HepG2 (cell line): ENCODE data around the gene ANKRD42.

Experiments
- ATF3 ChIP-seq: sonication (generic); formaldehyde crosslinking; IDR thresholded peaks from 2 replicates; pipeline ENCODE4 v1.4.0; 2020; ENCODE audit warnings: missing genetic modification reagents
- MTA1 ChIP-seq: sonication (generic); formaldehyde crosslinking; IDR thresholded peaks from 2 replicates; pipeline ENCODE4 v1.4.0; 2020; ENCODE audit warnings: missing genetic modification reagents, mild to moderate bottlenecking, borderline replicate concordance
- NFE2L2 ChIP-seq: fragments of 150-350 bp; IDR thresholded peaks from 2 replicates; pipeline ENCODE4 v1.6.1; 2014; ENCODE audit warnings: low read length
- NFYB ChIP-seq: sonication (generic); formaldehyde crosslinking; IDR thresholded peaks from 2 replicates; pipeline ENCODE4 v1.4.0; 2020; ENCODE audit warnings: missing genetic modification reagents
- POLR2A ChIP-seq, 2 experiments: IDR thresholded peaks; 2 replicates each; pipeline ENCODE4 v1.6.1; 2011; ENCODE audit warnings: low read depth in 2 of 2, low read length in 2 of 2, mild to moderate bottlenecking in 1 of 2, moderate library complexity in 1 of 2; ENCODE audit not compliant: insufficient read depth in 1 of 2
- SALL2 ChIP-seq: sonication (generic); formaldehyde crosslinking; IDR thresholded peaks from 2 replicates; pipeline ENCODE4 v1.8.1; 2023; ENCODE audit warnings: mild to moderate bottlenecking, missing genetic modification reagents, inconsistent platforms
- SMAD1 ChIP-seq: sonication (generic); formaldehyde crosslinking; IDR thresholded peaks from 2 replicates; pipeline ENCODE4 v1.4.0; 2020; ENCODE audit warnings: missing genetic modification reagents, low read depth, mild to moderate bottlenecking, borderline replicate concordance
- TARDBP ChIP-seq: sonication (generic); formaldehyde crosslinking; IDR thresholded peaks from 2 replicates; pipeline ENCODE4 v1.8.0; 2022; ENCODE audit warnings: mild to moderate bottlenecking, missing genetic modification reagents
- TCF12 ChIP-seq, 2 experiments: fragments of 450-650 bp in 1 of 2; sonication (generic) in 1 of 2; formaldehyde crosslinking in 1 of 2; IDR thresholded peaks; 2 replicates each; pipeline versions ENCODE4 v1.6.1 to v1.8.0; 2017 to 2022; ENCODE audit warnings: antibody characterized with exemption in 1 of 2, mild to moderate bottlenecking in 1 of 2, missing genetic modification reagents in 1 of 2, moderate library complexity in 1 of 2
- TCF7L2 ChIP-seq: IDR thresholded peaks from 2 replicates; pipeline ENCODE4 v1.6.1; 2011; ENCODE audit warnings: mild to moderate bottlenecking, low read depth, low read length, moderate library complexity
- TP53 ChIP-seq: sonication (generic); formaldehyde crosslinking; conservative IDR thresholded peaks from 2 replicates; pipeline ENCODE4 v1.4.0; 2020; ENCODE audit warnings: missing genetic modification reagents
- ZBTB8A ChIP-seq: sonication (generic); formaldehyde crosslinking; IDR thresholded peaks from 2 replicates; pipeline ENCODE4 v1.4.0; 2020; ENCODE audit warnings: mild to moderate bottlenecking, low read depth, missing genetic modification reagents, borderline replicate concordance
- ZNF530 ChIP-seq: sonication (generic); formaldehyde crosslinking; IDR thresholded peaks from 2 replicates; pipeline ENCODE4 v1.5.0; 2020; ENCODE audit warnings: low read depth, mild to moderate bottlenecking, missing genetic modification reagents

- no peak for TF ChIP-seq TP53
- TF ChIP-seq SMAD1 (CRISPR knock-in tag) = no peak
- TF ChIP-seq ATF3 (CRISPR knock-in tag) = no peak
- TF ChIP-seq TARDBP = no peak
- no peak for TF ChIP-seq MTA1 (CRISPR knock-in tag)
- TF ChIP-seq NFE2L2 = no peak
- no peak for TF ChIP-seq TCF7L2
- TF ChIP-seq SALL2 (CRISPR knock-in tag) = no peak
- TF ChIP-seq TCF12 (IDR thresholded peaks at IDR 0.05) = no peak
- no peak for TF ChIP-seq TCF12 (CRISPR knock-in tag; IDR thresholded peaks at IDR 0.05)
- no peak for TF ChIP-seq ZBTB8A (CRISPR knock-in tag)
- no peak for TF ChIP-seq NFYB (CRISPR knock-in tag)
- no peak for TF ChIP-seq ZNF530 (CRISPR knock-in tag)
- TF ChIP-seq POLR2A (IDR thresholded peaks at IDR 0.05; ENCODE audit: insufficient read depth in 1 of 2, low read depth in 2 of 2, low read length in 2 of 2) = no peak
These were observed 26.7 kb downstream of the ANKRD42 start for GRCh38 chr11:83220260-83220659.
